Large intestine (tissue), 3 donors: ENCODE data around the gene ZSCAN32. TPM values are rescaled to one million over a fixed set of nuclear protein-coding genes. Genes with fewer than 3 reads are reported as not detected.

Experiments
- DNase-seq, 2 donors: peaks; one replicate each; pipeline versions ENCODE4 v3.0.0 to v3.0.0-alpha.2; 2013
- H3K27ac ChIP-seq: one replicate; pipeline ENCODE4 v1.5.1; 2013; ENCODE audit warnings: low read length
- H3K27me3 ChIP-seq: 2 replicates; pipeline ENCODE4 v1.6.1; 2013; ENCODE audit warnings: low read length; ENCODE audit not compliant: control insufficient read depth, insufficient read depth
- H3K36me3 ChIP-seq: 2 replicates; pipeline ENCODE4 v1.6.1; 2013; ENCODE audit warnings: low read length; ENCODE audit not compliant: control insufficient read depth, insufficient read depth
- H3K4me1 ChIP-seq: one replicate; pipeline ENCODE4 v1.6.1; 2013; ENCODE audit warnings: low read length; ENCODE audit not compliant: control insufficient read depth, insufficient read depth
- H3K4me3 ChIP-seq: one replicate; pipeline ENCODE4 v1.5.1; 2013; ENCODE audit warnings: low read length
- H3K9me3 ChIP-seq: one replicate; pipeline ENCODE4 v1.6.1; 2013; ENCODE audit warnings: mild to moderate bottlenecking, low read depth, low read length, moderate library complexity; ENCODE audit not compliant: control insufficient read depth
- WGBS: methylation state at CpG from one replicate; pipeline ENCODE4 v1.1.5; 2013; ENCODE audit warnings: low lambda C conversion rate; ENCODE audit not compliant: insufficient coverage; 5-methylcytosine and 5-hydroxymethylcytosine counted together
- polyA plus RNA-seq: library from polyadenylated mRNA; unstranded; fragments of 120-200 nt; gene quantifications from one replicate; pipeline ENCODE4 v1.2.1, GENCODE V29; 2013

Gene ZSCAN32
- polyA plus RNA-seq, 1 donor = 15.9 TPM

DNA sequence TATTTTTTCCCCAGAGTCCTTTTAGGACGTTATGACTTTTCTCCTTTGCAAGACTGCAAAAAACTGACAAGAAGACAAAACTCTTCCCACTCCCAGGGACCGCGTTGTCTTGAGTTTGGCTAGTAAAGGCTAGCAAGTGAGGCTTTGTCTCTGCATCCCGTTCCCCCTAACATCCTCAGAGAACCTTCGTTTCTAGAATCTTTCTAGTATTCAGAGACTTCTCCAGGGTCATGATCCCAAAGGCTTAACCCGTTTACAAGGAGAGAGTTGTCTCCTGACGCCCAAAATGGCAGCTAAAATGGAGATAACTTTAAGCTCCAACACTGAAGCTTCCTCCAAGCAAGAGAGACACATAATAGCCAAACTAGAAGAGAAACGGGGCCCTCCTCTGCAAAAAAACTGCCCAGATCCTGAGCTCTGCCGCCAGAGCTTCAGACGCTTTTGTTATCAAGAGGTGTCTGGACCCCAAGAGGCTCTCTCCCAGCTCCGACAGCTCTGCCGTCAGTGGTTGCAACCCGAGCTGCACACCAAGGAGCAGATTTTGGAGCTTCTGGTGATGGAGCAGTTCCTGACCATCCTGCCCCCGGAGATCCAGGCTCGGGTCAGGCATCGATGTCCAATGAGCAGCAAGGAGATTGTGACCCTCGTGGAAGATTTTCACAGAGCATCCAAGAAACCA is 1.1 kb upstream of the ZSCAN32 start:
- H3K27me3 ChIP-seq = no peaks in the 10 kb centered on the region
- peaks cover 51% of the 10 kb centered on the region for H3K9me3 ChIP-seq
- H3K36me3 ChIP-seq = peaks cover 43% of the 10 kb centered on the region
- no CpG with 5 or more reads among the region's 17 CpGs for WGBS
- peak overlapping the region; percentile 70 for H3K27ac ChIP-seq
- peaks cover 3% of the 10 kb centered on the region for H3K4me1 ChIP-seq
- no peak for DNase-seq
- H3K4me3 ChIP-seq = peak overlapping the region; percentile 83

DNA sequence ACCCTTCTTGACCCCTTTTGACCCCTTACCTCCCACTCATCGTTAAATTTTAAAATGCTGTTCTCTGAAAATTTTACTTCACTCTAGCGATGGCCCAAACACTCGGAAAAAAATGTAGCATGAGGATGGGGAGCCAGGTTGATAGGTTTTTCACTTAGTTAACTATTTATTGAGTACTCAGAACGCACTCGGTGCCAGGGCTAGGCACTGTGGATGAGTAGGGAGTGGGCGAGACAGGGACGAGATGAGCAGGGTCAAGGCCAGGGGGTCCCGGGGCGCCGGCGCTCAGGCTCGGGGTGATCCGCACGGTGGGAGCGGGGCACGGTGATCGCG is 392 bp downstream of the ZSCAN32 start:
- H3K4me3 ChIP-seq = peak overlapping the region; percentile 83
- no CpG with 5 or more reads among the region's 18 CpGs for whole genome bisulfite sequencing
- H3K4me1 ChIP-seq = peaks cover 3% of the 10 kb centered on the region
- H3K36me3 ChIP-seq = peaks cover 47% of the 10 kb centered on the region
- peaks cover 49% of the 10 kb centered on the region for H3K9me3 ChIP-seq
- no peaks in the 10 kb centered on the region for H3K27me3 ChIP-seq
- H3K27ac ChIP-seq = peak overlapping the region; percentile 88
- no peak for DNase-seq

DNA sequence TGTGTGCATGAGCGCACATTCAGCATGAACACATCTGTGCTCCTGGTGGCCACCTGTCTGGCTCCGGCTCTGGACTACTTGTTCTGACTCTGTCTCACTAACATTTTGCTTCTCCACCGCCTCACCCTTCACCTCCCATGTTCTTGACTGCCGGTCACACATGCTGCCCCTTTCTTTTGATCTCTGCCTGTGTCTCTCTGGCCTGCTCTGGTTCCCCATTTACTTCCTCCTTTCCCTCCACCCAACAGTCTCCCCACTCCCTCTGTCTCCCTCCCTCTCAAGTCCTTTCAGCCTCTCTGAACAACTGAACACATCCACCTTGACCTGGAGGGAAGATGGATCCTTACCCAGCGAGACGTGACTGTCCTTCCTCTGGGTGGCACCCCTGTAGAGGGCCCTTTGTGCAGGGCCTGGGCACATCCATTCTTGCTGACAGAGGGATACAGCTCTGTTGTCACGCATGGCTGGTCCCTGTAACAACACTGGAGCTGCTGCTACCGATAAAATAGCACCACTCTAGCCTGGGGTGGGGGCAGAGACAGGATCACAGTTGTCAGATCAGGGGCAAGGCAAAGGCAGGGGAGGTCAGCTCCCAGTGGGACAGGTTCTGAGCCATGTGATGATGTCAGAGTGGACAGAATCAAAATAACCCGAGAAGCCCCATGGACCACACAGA is 11.0 kb downstream of the ZSCAN32 start:
- no peak overlapping the region for H3K27ac ChIP-seq
- no peaks in the 10 kb centered on the region for H3K4me1 ChIP-seq
- H3K9me3 ChIP-seq = peaks cover 42% of the 10 kb centered on the region
- 0% methylated on average over 1 of the region's 9 CpGs for WGBS
- peaks cover 60% of the 10 kb centered on the region for H3K36me3 ChIP-seq
- no peak for DNase-seq
- H3K27me3 ChIP-seq = no peaks in the 10 kb centered on the region
- H3K4me3 ChIP-seq = no peak overlapping the region

DNA sequence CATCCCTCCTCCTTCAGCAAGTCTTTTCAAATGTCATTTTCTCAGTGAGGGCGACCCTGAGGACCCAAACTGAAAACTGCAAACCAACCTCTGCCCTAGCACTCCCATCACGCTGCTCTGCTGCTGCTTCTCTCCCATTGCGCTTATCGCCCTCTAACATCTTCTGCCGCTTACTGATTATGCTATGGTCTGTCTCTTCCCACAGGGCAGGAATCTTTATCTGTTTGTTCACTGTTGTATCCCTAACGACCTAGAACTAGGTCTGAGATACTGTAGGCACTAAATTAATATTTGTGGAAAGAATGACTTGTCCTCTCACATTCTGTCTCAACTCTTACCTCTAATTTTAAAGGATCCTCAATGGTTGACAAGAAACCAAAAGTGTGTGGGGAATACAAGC is 12.5 kb downstream of the ZSCAN32 start:
- Histone ChIP-seq H3K27me3 (no peaks in the 10 kb centered on the region), H3K4me3 (no peak overlapping the region), H3K27ac (no peak overlapping the region), H3K4me1 (no peaks in the 10 kb centered on the region), H3K36me3 (peaks cover 59% of the 10 kb centered on the region), H3K9me3 (peaks cover 45% of the 10 kb centered on the region)
- WGBS = 80% methylated on average over 1 of the region's 6 CpGs
- no peak for DNase-seq

DNA sequence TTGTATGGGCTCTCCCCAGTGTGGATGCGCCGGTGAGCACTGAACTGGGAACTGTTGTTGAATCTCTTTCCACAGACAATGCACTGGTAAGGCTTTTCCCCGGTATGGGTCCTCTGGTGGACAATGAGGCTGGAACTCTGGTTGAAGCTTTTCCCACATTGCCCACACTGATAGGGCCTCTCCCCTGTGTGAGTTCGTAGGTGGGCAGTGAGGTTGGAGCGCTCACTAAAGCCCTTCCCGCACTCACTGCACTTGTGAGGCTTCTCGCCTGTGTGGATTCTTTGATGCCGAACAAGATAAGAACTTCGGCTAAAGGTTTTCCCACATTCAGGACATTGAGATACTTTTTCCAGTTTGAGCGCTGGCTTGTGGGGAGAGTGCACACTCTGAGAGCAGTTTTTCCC is 17.8 kb downstream of the ZSCAN32 start:
- Histone ChIP-seq H3K27me3 (no peaks in the 10 kb centered on the region), H3K36me3 (peaks cover 34% of the 10 kb centered on the region), H3K9me3 (peaks cover 59% of the 10 kb centered on the region), H3K27ac (no peak overlapping the region), H3K4me3 (no peak overlapping the region), H3K4me1 (no peaks in the 10 kb centered on the region)
- 100% methylated on average over 2 of the region's 10 CpGs for WGBS
- no peak for DNase-seq

DNA sequence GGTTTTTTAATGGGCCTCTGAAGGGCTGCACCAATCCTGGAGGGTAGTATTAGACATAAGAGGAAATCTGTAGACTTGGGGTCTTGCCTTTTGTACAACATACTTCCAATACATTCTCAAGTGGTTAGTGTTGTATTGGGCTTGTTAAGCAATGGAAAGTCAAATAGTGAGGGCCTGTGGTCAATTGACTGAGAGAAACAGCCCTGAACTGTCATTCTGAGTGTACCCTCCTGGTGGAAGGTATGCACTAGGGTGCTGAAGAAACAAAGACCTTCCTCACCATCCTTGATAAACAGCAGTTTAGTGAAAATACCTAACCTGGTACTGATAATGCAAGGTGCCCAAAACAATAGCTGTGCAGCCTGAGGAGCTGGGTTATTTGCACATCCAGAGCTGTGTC is 22.9 kb downstream of the ZSCAN32 start:
- Histone ChIP-seq H3K27ac (no peak overlapping the region), H3K27me3 (no peaks in the 10 kb centered on the region), H3K9me3 (peaks cover 54% of the 10 kb centered on the region), H3K4me3 (no peak overlapping the region), H3K4me1 (no peaks in the 10 kb centered on the region), H3K36me3 (peaks cover 7% of the 10 kb centered on the region)
- no peak for DNase-seq

DNA sequence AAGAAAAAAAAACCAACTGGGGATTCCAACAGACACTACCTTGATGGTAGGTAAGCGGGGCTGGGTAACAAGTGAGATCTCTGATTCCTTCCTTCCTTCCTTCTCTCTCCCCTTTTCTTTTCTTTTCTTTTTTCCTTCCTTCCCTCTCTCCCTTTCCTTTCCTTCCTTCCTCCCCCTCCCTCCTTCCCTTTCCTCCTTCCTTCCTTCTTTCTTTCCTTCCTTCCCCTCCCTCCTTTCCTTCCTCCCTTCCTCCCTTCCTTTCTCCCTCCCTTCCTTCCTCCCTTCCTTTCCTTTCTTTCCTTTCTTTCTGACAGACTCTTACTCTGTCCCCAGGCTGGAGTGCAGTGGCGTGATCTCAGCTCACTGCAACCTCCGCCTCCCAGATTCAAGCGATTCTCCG is 25.1 kb downstream of the ZSCAN32 start:
- 67% methylated on average over 1 of the region's 5 CpGs for WGBS
- DNase-seq = no peak

DNA sequence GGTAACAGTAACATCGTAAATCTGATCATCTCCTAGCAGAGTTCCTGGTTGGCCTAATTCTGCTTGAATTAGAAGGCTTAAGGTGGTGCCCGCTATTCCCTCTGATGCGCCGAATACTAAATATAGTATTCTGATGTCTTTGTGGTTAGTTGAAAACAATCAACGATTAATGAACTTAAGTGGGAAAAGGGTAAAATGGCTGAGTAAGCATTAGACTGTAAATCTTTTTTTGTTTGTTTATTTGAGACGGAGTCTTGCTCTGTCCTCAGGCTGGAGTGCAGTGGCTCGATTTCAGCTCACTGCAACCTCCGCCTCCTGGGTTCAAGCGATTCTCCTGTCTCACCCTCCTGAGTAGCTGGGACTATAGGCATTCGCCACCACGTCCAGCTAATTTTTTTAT is 31.7 kb downstream of the ZSCAN32 start:
- WGBS = 100% methylated on average over 5 of the region's 11 CpGs
- DNase-seq = no peak
- no peak overlapping the region for H3K27ac ChIP-seq
- no peak overlapping the region for H3K4me3 ChIP-seq
- no peaks in the 10 kb centered on the region for H3K27me3 ChIP-seq
- no peaks in the 10 kb centered on the region for H3K4me1 ChIP-seq
- peaks cover 22% of the 10 kb centered on the region for H3K9me3 ChIP-seq
- no peaks in the 10 kb centered on the region for H3K36me3 ChIP-seq

More for the DNA sequence above, 25.1 kb downstream of the ZSCAN32 start:
- no peak overlapping the region for H3K27ac ChIP-seq
- H3K4me3 ChIP-seq = no peak overlapping the region
- no peaks in the 10 kb centered on the region for H3K4me1 ChIP-seq
- no peaks in the 10 kb centered on the region for H3K27me3 ChIP-seq
- H3K36me3 ChIP-seq = no peaks in the 10 kb centered on the region
- peaks cover 43% of the 10 kb centered on the region for H3K9me3 ChIP-seq

DNA sequence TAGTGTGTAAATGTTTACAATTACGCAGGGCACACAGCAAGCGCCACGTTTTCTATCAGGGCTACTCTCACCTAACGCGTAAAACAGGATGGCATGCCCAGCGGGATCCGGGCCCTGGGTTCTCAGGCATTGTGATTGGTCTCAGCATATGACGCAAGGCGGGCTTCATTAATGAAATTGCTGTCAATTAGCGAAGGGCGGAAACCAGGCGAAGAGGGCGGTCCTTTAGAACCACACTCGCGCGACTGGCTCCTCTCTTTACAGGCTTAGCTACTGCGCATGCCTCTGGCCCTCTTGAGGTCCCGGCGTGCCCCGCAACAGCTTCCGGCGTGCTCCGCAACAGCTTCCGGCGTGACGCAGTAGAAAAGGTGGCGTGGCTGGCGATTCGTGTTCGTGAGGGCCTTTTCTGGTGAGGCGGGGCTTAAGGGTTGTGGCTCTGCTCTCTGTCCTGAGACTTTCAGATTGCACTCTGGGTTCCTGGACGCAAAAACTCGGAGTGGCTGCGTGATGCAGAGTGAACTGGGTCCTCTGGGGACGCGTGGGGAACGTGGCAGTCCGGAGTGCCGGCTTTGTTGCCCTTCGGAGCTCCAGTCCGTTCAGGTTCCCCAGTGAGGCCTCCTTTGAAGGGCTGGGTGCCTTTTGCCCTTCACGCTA is 35.9 kb downstream of the ZSCAN32 start:
- DNase-seq = peak; percentile 92 to 93
- no CpG with 5 or more reads among the region's 42 CpGs for WGBS
- peaks cover 2% of the 10 kb centered on the region for H3K27me3 ChIP-seq
- H3K4me1 ChIP-seq = no peaks in the 10 kb centered on the region
- peaks cover 19% of the 10 kb centered on the region for H3K9me3 ChIP-seq
- no peaks in the 10 kb centered on the region for H3K36me3 ChIP-seq
- peak overlapping the region; percentile 61 for H3K27ac ChIP-seq
- H3K4me3 ChIP-seq = peak overlapping the region; percentile 47

DNA sequence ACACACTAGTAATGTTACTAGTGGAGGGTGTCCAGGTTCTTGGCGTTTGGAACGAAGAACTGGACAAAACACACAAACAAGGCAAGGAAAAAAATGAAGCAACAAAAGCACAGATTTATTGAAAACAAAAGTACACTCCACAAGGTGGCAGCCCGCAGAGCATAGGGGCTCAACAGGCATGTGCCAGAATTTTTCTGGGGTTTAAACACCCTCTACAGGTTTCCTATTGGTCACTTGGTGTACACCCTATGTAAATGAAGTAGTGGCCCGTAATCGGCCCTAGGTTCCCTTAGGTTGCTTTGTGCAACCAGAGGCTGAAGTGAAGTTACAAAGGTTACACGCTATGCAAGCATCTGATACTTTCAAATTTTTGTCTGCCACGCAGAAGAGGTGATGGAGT is 37.0 kb downstream of the ZSCAN32 start:
- Histone ChIP-seq H3K4me3 (no peak overlapping the region), H3K9me3 (peaks cover 19% of the 10 kb centered on the region), H3K27ac (no peak overlapping the region), H3K36me3 (no peaks in the 10 kb centered on the region), H3K27me3 (peaks cover 2% of the 10 kb centered on the region), H3K4me1 (no peaks in the 10 kb centered on the region)
- no peak for DNase-seq
- 100% methylated on average over 3 of the region's 7 CpGs for WGBS
